Liver (tissue), 9 donors: ENCODE measurements around the gene AKR1B15. TPM values are rescaled to one million over a fixed set of nuclear protein-coding genes. Genes with fewer than 3 reads are reported as not detected.
"Not testable (repeated sequence)": the region's sequence is repeated elsewhere in the genome, so short reads cannot be mapped to it uniquely, and the experiment has no call there.

Experiments used
- DNase-seq: peaks from one replicate; pipeline ENCODE4 v3.0.0-alpha.2; 2017; ENCODE audit warnings: low spot score
- H3K27ac ChIP-seq, 2 donors: one replicate each; pipeline ENCODE4 v1.7.0; 2013; ENCODE audit warnings: inconsistent platforms in 2 of 2, low read length in 2 of 2, control low read depth in 1 of 2, low read depth in 1 of 2, mild to moderate bottlenecking in 1 of 2
- H3K27me3 ChIP-seq, 4 donors: one replicate each; pipeline versions ENCODE4 v1.6.1 to v1.7.0; 2013; ENCODE audit warnings: low read length in 3 of 4, inconsistent platforms in 1 of 4, mild to moderate bottlenecking in 1 of 4, moderate library complexity in 1 of 4; ENCODE audit not compliant: control insufficient read depth in 4 of 4, insufficient read depth in 4 of 4
- H3K36me3 ChIP-seq, 4 donors: one replicate each; pipeline versions ENCODE4 v1.6.1 to v1.7.0; 2013; ENCODE audit warnings: low read length in 3 of 4, mild to moderate bottlenecking in 3 of 4, low read depth in 1 of 4, moderate library complexity in 1 of 4; ENCODE audit not compliant: control insufficient read depth in 4 of 4, insufficient read depth in 3 of 4
- H3K4me1 ChIP-seq, 4 donors: one replicate each; pipeline versions ENCODE4 v1.6.1 to v1.7.0; 2013; ENCODE audit warnings: low read length in 3 of 4, mild to moderate bottlenecking in 3 of 4, moderate library complexity in 1 of 4; ENCODE audit not compliant: control insufficient read depth in 4 of 4, insufficient read depth in 4 of 4
- H3K4me3 ChIP-seq, 3 donors: one replicate each; pipeline versions ENCODE4 v1.6.1 to v1.7.0; 2013; ENCODE audit warnings: low read length in 3 of 3, control low read depth in 1 of 3, low read depth in 1 of 3, mild to moderate bottlenecking in 1 of 3
- H3K9ac ChIP-seq, 2 donors: one replicate each; pipeline ENCODE4 v1.7.0; 2013; ENCODE audit warnings: low read length in 2 of 2, mild to moderate bottlenecking in 2 of 2, moderate library complexity in 2 of 2, control low read depth in 1 of 2, low read depth in 1 of 2
- H3K9me3 ChIP-seq, 4 donors: one replicate each; pipeline versions ENCODE4 v1.6.1 to v1.7.0; 2013; ENCODE audit warnings: low read length in 3 of 4; ENCODE audit not compliant: control insufficient read depth in 4 of 4
- ATF3 ChIP-seq: IDR thresholded peaks from 2 replicates; pipeline ENCODE4 v1.6.1; 2016; ENCODE audit warnings: antibody characterized with exemption
- CTCF ChIP-seq: fragments of 150-350 bp; IDR thresholded peaks from 2 replicates; pipeline ENCODE4 v1.5.1; 2017; ENCODE audit warnings: improper control_type of control experiment, low read depth, low read length; ENCODE audit not compliant: missing input control
- EGR1 ChIP-seq, 2 donors: IDR thresholded peaks; 2 replicates each; pipeline ENCODE4 v1.6.1; 2016 to 2018; ENCODE audit warnings: antibody characterized with exemption in 2 of 2, low read depth in 2 of 2
- FOXA1 ChIP-seq: IDR thresholded peaks from 2 replicates; pipeline ENCODE4 v1.6.1; 2016; ENCODE audit warnings: antibody characterized with exemption
- FOXA2 ChIP-seq: IDR thresholded peaks from 2 replicates; pipeline ENCODE4 v1.6.1; 2016; ENCODE audit warnings: antibody characterized with exemption
- GABPA ChIP-seq, 2 donors: IDR thresholded peaks in 1 of 2; conservative IDR thresholded peaks in 1 of 2; 2 replicates each; pipeline ENCODE4 v1.6.1; 2016; ENCODE audit warnings: antibody characterized with exemption in 2 of 2, mild to moderate bottlenecking in 1 of 2, moderate library complexity in 1 of 2
- HNF4A ChIP-seq, 2 donors: conservative IDR thresholded peaks; 2 replicates each; pipeline ENCODE4 v1.6.1; 2016; ENCODE audit warnings: antibody characterized with exemption in 2 of 2, mild to moderate bottlenecking in 2 of 2
- HNF4G ChIP-seq: IDR thresholded peaks from 2 replicates; pipeline ENCODE4 v1.6.1; 2016; ENCODE audit warnings: antibody characterized with exemption
- JUND ChIP-seq, 2 donors: IDR thresholded peaks; 2 replicates each; pipeline ENCODE4 v1.6.1; 2016; ENCODE audit warnings: antibody characterized with exemption in 2 of 2
- MAX ChIP-seq: IDR thresholded peaks from 2 replicates; pipeline ENCODE4 v1.6.1; 2016; ENCODE audit warnings: antibody characterized with exemption
- NR2F2 ChIP-seq: IDR thresholded peaks from 2 replicates; pipeline ENCODE4 v1.6.1; 2016; ENCODE audit warnings: antibody characterized with exemption
- RAD21 ChIP-seq, 2 donors: IDR thresholded peaks; 2 replicates each; pipeline ENCODE4 v1.6.1; 2016; ENCODE audit warnings: antibody characterized with exemption in 2 of 2, mild to moderate bottlenecking in 2 of 2
- REST ChIP-seq: IDR thresholded peaks from 2 replicates; pipeline ENCODE4 v1.6.1; 2016; ENCODE audit warnings: antibody characterized with exemption, mild to moderate bottlenecking
- RXRA ChIP-seq, 2 donors: IDR thresholded peaks; 2 replicates each; pipeline ENCODE4 v1.6.1; 2017 to 2018; ENCODE audit warnings: antibody characterized with exemption in 2 of 2, mild to moderate bottlenecking in 1 of 2
- SP1 ChIP-seq: IDR thresholded peaks from 2 replicates; pipeline ENCODE4 v1.6.1; 2018; ENCODE audit warnings: antibody characterized with exemption, mild to moderate bottlenecking
- TAF1 ChIP-seq: conservative IDR thresholded peaks from 2 replicates; pipeline ENCODE4 v1.6.1; 2016; ENCODE audit warnings: antibody characterized with exemption, mild to moderate bottlenecking
- YY1 ChIP-seq: IDR thresholded peaks from 2 replicates; pipeline ENCODE4 v1.6.1; 2016; ENCODE audit warnings: antibody characterized with exemption, mild to moderate bottlenecking
- ZBTB33 ChIP-seq: IDR thresholded peaks from 2 replicates; pipeline ENCODE4 v1.6.1; 2016; ENCODE audit warnings: antibody characterized with exemption
- WGBS: extraction: QIAGEN DNeasy Blood & Tissue Kit; methylation state at CpG from one replicate; pipeline ENCODE4 v1.1.7; 2013; 5-methylcytosine and 5-hydroxymethylcytosine counted together
- polyA plus RNA-seq, 2 donors: library from polyadenylated mRNA; stranded (reverse) in 1 of 2; unstranded in 1 of 2; fragments of 200-250 nt in 1 of 2; fragments of >200 nt in 1 of 2; fragmentation: Nextera tagmentation in 1 of 2; extraction: Ambion mirVana in 1 of 2; gene quantifications; one replicate each; pipeline versions ENCODE4 v1.2.1 to v1.2.3, GENCODE V29; 2013 to 2015
- total RNA-seq, 2 donors: library from RNA; depleted of rRNA; stranded (reverse); fragments of >200 nt; gene quantifications; one replicate each; pipeline ENCODE4 v1.2.3, GENCODE V29; 2014
- donor health status: healthy.
- donor health status: healthy.
- donor health status: healthy.
- donor health status: healthy.
- donor health status: healthy.

Gene AKR1B15
- total and polyA plus RNA-seq, 4 donors: 0.12 TPM; not detected in 3

- H3K27ac ChIP-seq: no peak overlapping the region
- 83% methylated on average over 6 of the region's 6 CpGs for WGBS
- TF ChIP-seq HNF4G (no peak), JUND (IDR thresholded peaks at IDR 0.05) (no peak), FOXA2 (no peak), FOXA1 (no peak), SP1 (no peak)
- H3K9me3 ChIP-seq: no peaks in the 10 kb centered on the region
- DNase-seq: no peak
- H3K36me3 ChIP-seq: no peaks in the 10 kb centered on the region
- no peak overlapping the region for H3K4me3 ChIP-seq
- H3K27me3 ChIP-seq: no peaks in the 10 kb centered on the region
- no peaks in the 10 kb centered on the region for H3K4me1 ChIP-seq
- no peak overlapping the region for H3K9ac ChIP-seq
These were observed 9.4 kb upstream of the AKR1B15 start for GRCh38 chr7:134539380-134540004.

- not testable (repeated sequence) for H3K4me3 ChIP-seq, H3K9me3 ChIP-seq, H3K9ac ChIP-seq, H3K36me3 ChIP-seq, DNase-seq, H3K27ac ChIP-seq, H3K27me3 ChIP-seq, H3K4me1 ChIP-seq
- WGBS: 91% methylated on average over 8 of the region's 8 CpGs
These were observed 7.3 kb upstream of the AKR1B15 start for GRCh38 chr7:134541501-134542194.

- H3K4me3 ChIP-seq: no peak overlapping the region
- peaks cover 0 to 2% (median under 1%) of the 10 kb centered on the region in 4 donors for H3K4me1 ChIP-seq
- H3K27me3 ChIP-seq: no peaks in the 10 kb centered on the region
- H3K36me3 ChIP-seq: no peaks in the 10 kb centered on the region
- no peak overlapping the region for H3K9ac ChIP-seq
- no peak overlapping the region for H3K27ac ChIP-seq
- no peak for DNase-seq
- WGBS: 65% methylated on average over 8 of the region's 8 CpGs
- no peaks in the 10 kb centered on the region for H3K9me3 ChIP-seq
- TF ChIP-seq CTCF (no peak), EGR1 (IDR thresholded peaks at IDR 0.05; ENCODE audit: low read depth in 2 of 2) (no peak), FOXA1 (no peak), ATF3 (no peak), YY1 (no peak), HNF4G (no peak), FOXA2 (no peak), NR2F2 (no peak), HNF4A (conservative IDR thresholded peaks at IDR 0.05) (no peak), TAF1 (no peak), RAD21 (IDR thresholded peaks at IDR 0.05) (no peak), JUND (IDR thresholded peaks at IDR 0.05) (no peak), SP1 (no peak), MAX (no peak), ZBTB33 (no peak), GABPA (IDR thresholded peaks at IDR 0.05 in 1 of 2, conservative IDR thresholded peaks at IDR 0.05 in 1 of 2) (no peak), REST (no peak), RXRA (IDR thresholded peaks at IDR 0.05) (no peak)
These were observed 6.6 kb upstream of the AKR1B15 start for GRCh38 chr7:134542195-134542771.
